A549 (cell line): ENCODE measurements around the gene PDE1C.

ENCODE experiments used
- BHLHE40 ChIP-seq: IDR thresholded peaks from 2 replicates; pipeline ENCODE4 v1.6.1; 2012; ENCODE audit warnings: low read depth, low read length, inconsistent platforms
- CHD2 ChIP-seq: fragments of 150-350 bp; IDR thresholded peaks from 2 replicates; pipeline ENCODE4 v1.6.1; 2014; ENCODE audit warnings: low read length; ENCODE audit not compliant: partially characterized antibody
- EHMT2 ChIP-seq: fragments of 200-600 bp; sonication (generic); IDR thresholded peaks from 2 replicates; pipeline ENCODE4 v1.6.1; 2016; ENCODE audit warnings: antibody characterized with exemption, low read depth, mild to moderate bottlenecking, moderate library complexity
- EP300 ChIP-seq, 2 experiments: fragments of >200 bp; sonication (Bioruptor Twin); formaldehyde crosslinking; IDR thresholded peaks; 2 replicates in 1 of 2; 3 replicates in 1 of 2; pipeline ENCODE4 v1.6.1; 2016 to 2017
- MYC ChIP-seq: IDR thresholded peaks from 2 replicates; pipeline ENCODE4 v1.6.1; 2012; ENCODE audit warnings: mild to moderate bottlenecking, inconsistent platforms, low read length, improper control_type of control experiment, borderline replicate concordance
- NFE2L2 ChIP-seq: fragments of 150-350 bp; conservative IDR thresholded peaks from 2 replicates; pipeline ENCODE4 v1.6.1; 2014; ENCODE audit warnings: low read length
- PHF8 ChIP-seq: fragments of 200-600 bp; sonication (generic); IDR thresholded peaks from 2 replicates; pipeline ENCODE4 v1.6.1; 2016; ENCODE audit warnings: low read depth, mild to moderate bottlenecking, antibody characterized with exemption, moderate library complexity, borderline replicate concordance
- POLR2A ChIP-seq: IDR thresholded peaks from 2 replicates; pipeline ENCODE4 v1.6.1; 2012; ENCODE audit warnings: mild to moderate bottlenecking, low read length
- RCOR1 ChIP-seq: fragments of 150-350 bp; IDR thresholded peaks from 2 replicates; pipeline ENCODE4 v1.6.1; 2014; ENCODE audit warnings: antibody characterized with exemption, low read length, low read depth
- USF2 ChIP-seq: fragments of 450-650 bp; IDR thresholded peaks from 2 replicates; pipeline ENCODE4 v1.6.1; 2014; ENCODE audit warnings: antibody characterized with exemption
- TF ChIP-seq, protein P1 (sequence below): fragments of >200 bp; sonication (Bioruptor Twin); formaldehyde crosslinking; IDR thresholded peaks from 3 replicates; pipeline ENCODE4 v1.5.1; 2016

DNA sequence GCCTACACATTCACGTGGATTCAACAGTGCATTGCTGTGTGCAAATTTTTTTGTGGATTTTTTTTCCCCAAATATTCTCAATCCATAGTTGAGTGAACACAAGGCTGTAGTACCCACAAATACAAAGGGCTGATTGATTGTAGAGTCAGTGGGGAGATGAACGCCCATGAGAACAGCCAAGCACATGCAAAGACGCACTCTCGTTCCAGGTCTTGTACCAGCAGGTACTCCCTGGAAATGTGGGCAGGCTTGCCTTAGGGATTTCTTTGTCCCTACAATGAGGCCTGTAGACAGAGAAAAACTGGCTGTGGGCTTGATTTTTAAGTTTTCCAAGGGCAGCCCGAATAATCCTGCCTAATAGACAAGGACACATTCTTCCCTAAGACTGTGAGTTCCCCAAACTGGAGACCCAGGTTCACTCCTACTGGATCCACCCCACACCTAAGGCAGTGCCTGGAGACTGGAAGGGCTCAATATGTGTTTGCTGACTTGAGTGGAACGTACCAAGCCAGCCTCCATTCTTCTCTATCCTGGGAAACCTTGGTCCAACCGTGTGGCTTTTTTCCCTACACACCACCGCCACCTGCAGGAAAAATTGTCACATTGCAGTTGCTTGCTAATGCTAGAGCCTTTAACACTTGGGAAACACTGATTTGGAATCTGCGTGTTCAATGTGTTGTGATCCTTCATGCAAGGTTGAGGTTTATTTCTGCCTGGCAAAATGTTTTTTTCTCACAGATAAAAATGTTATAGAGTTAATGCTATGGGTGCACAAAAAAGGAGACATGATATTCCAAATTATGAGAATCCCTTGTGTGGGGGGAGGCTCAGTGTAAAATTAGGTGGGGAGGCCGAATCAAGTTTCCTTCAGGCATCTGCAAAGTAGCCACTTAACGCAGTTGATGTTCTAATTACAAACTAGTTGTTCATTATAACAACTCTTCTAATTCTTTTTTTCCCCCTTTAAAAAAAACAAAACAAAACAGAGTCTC is 333.9 kb downstream of the PDE1C start:
- TF ChIP-seq, protein P1, sequence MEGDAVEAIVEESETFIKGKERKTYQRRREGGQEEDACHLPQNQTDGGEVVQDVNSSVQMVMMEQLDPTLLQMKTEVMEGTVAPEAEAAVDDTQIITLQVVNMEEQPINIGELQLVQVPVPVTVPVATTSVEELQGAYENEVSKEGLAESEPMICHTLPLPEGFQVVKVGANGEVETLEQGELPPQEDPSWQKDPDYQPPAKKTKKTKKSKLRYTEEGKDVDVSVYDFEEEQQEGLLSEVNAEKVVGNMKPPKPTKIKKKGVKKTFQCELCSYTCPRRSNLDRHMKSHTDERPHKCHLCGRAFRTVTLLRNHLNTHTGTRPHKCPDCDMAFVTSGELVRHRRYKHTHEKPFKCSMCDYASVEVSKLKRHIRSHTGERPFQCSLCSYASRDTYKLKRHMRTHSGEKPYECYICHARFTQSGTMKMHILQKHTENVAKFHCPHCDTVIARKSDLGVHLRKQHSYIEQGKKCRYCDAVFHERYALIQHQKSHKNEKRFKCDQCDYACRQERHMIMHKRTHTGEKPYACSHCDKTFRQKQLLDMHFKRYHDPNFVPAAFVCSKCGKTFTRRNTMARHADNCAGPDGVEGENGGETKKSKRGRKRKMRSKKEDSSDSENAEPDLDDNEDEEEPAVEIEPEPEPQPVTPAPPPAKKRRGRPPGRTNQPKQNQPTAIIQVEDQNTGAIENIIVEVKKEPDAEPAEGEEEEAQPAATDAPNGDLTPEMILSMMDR: peak; percentile 78
- no peak for TF ChIP-seq EP300 (IDR thresholded peaks at IDR 0.05)
- TF ChIP-seq EHMT2: no peak
- TF ChIP-seq NFE2L2: no peak
- no peak for TF ChIP-seq RCOR1
- no peak for TF ChIP-seq POLR2A
- TF ChIP-seq MYC: no peak
- no peak for TF ChIP-seq USF2
- no peak for TF ChIP-seq PHF8
- TF ChIP-seq CHD2: no peak
- TF ChIP-seq BHLHE40: no peak
